Breast epithelium (tissue), 3 donors: Measurements from ENCODE around the gene PRKD1.

Experiments used
- CTCF ChIP-seq, 3 donors: fragments of 450-650 bp; IDR thresholded peaks; one replicate each; pipeline ENCODE4 v1.5.1; 2016 to 2017; ENCODE audit warnings: antibody characterized with exemption in 3 of 3, mild to moderate bottlenecking in 3 of 3, moderate library complexity in 3 of 3
- POLR2A ChIP-seq: fragments of 450-650 bp; IDR thresholded peaks from one replicate; pipeline ENCODE4 v1.6.1; 2016; ENCODE audit warnings: antibody characterized with exemption, mild to moderate bottlenecking, moderate library complexity

GRCh38 chr14:29743531-29743930 is 184.1 kb downstream of the PRKD1 start:
- TF ChIP-seq CTCF (IDR thresholded peaks at IDR 0.05) (no peak), POLR2A (no peak)
